Large intestine (tissue), 3 donors: ENCODE data around the gene KDM6A. TPM values are rescaled to one million over a fixed set of nuclear protein-coding genes. Genes with fewer than 3 reads are reported as not detected.
"Not testable (repeated sequence)": the region's sequence is repeated elsewhere in the genome, so short reads cannot be mapped to it uniquely, and the experiment has no call there.

Source experiments
- DNase-seq, 2 donors: peaks; one replicate each; pipeline versions ENCODE4 v3.0.0 to v3.0.0-alpha.2; 2013
- H3K27ac ChIP-seq: one replicate; pipeline ENCODE4 v1.5.1; 2013; ENCODE audit warnings: low read length
- H3K27me3 ChIP-seq: 2 replicates; pipeline ENCODE4 v1.6.1; 2013; ENCODE audit warnings: low read length; ENCODE audit not compliant: control insufficient read depth, insufficient read depth
- H3K36me3 ChIP-seq: 2 replicates; pipeline ENCODE4 v1.6.1; 2013; ENCODE audit warnings: low read length; ENCODE audit not compliant: control insufficient read depth, insufficient read depth
- H3K4me1 ChIP-seq: one replicate; pipeline ENCODE4 v1.6.1; 2013; ENCODE audit warnings: low read length; ENCODE audit not compliant: control insufficient read depth, insufficient read depth
- H3K4me3 ChIP-seq: one replicate; pipeline ENCODE4 v1.5.1; 2013; ENCODE audit warnings: low read length
- H3K9me3 ChIP-seq: one replicate; pipeline ENCODE4 v1.6.1; 2013; ENCODE audit warnings: mild to moderate bottlenecking, low read depth, low read length, moderate library complexity; ENCODE audit not compliant: control insufficient read depth
- WGBS: methylation state at CpG from one replicate; pipeline ENCODE4 v1.1.5; 2013; ENCODE audit warnings: low lambda C conversion rate; ENCODE audit not compliant: insufficient coverage; 5-methylcytosine and 5-hydroxymethylcytosine counted together
- polyA plus RNA-seq: library from polyadenylated mRNA; unstranded; fragments of 120-200 nt; gene quantifications from one replicate; pipeline ENCODE4 v1.2.1, GENCODE V29; 2013

Gene KDM6A
- polyA plus RNA-seq, 1 donor, result 26.8 TPM

GRCh38 chrX:44884944-44885343 is 12.0 kb downstream of the KDM6A start:
- no peaks in the 10 kb centered on the region for H3K27me3 ChIP-seq
- no peak for DNase-seq
- no peaks in the 10 kb centered on the region for H3K4me1 ChIP-seq
- no CpG with 5 or more reads among the region's 4 CpGs for WGBS
- no peaks in the 10 kb centered on the region for H3K36me3 ChIP-seq
- no peak overlapping the region for H3K27ac ChIP-seq
- no peak overlapping the region for H3K4me3 ChIP-seq
- H3K9me3 ChIP-seq, result no peaks in the 10 kb centered on the region

- no peak for DNase-seq
- WGBS, result 80% methylated on average over 1 of the region's 1 CpG
- H3K36me3 ChIP-seq, result no peaks in the 10 kb centered on the region
- no peaks in the 10 kb centered on the region for H3K4me1 ChIP-seq
- H3K4me3 ChIP-seq, result no peak overlapping the region
- H3K9me3 ChIP-seq, result no peaks in the 10 kb centered on the region
- H3K27ac ChIP-seq, result no peak overlapping the region
- H3K27me3 ChIP-seq, result no peaks in the 10 kb centered on the region
These were observed 16.8 kb downstream of the KDM6A start for GRCh38 chrX:44889824-44890223.

GRCh38 chrX:44890247-44890646 is 17.3 kb downstream of the KDM6A start:
- no peaks in the 10 kb centered on the region for H3K4me1 ChIP-seq

GRCh38 chrX:44890687-44891086 is 17.7 kb downstream of the KDM6A start:
- H3K9me3 ChIP-seq, H3K27me3 ChIP-seq, H3K4me3 ChIP-seq, H3K4me1 ChIP-seq, H3K36me3 ChIP-seq, H3K27ac ChIP-seq, DNase-seq: not testable (repeated sequence)
- WGBS, result 100% methylated on average over 1 of the region's 10 CpGs

More at GRCh38 chrX:44890247-44890646, 17.3 kb downstream of the KDM6A start:
- H3K27ac ChIP-seq, result no peak overlapping the region
- no peaks in the 10 kb centered on the region for H3K27me3 ChIP-seq
- H3K9me3 ChIP-seq, result no peaks in the 10 kb centered on the region
- DNase-seq, result no peak
- WGBS, result no CpG with 5 or more reads among the region's 3 CpGs
- no peak overlapping the region for H3K4me3 ChIP-seq
- H3K36me3 ChIP-seq, result no peaks in the 10 kb centered on the region

- no peak for DNase-seq
- WGBS, result 100% methylated on average over 2 of the region's 6 CpGs
- H3K27me3 ChIP-seq, result no peaks in the 10 kb centered on the region
- no peaks in the 10 kb centered on the region for H3K36me3 ChIP-seq
- peaks cover 4% of the 10 kb centered on the region for H3K9me3 ChIP-seq
- no peak overlapping the region for H3K4me3 ChIP-seq
- H3K27ac ChIP-seq, result no peak overlapping the region
- H3K4me1 ChIP-seq, result no peaks in the 10 kb centered on the region
These were observed 18.7 kb downstream of the KDM6A start for GRCh38 chrX:44891642-44892041.

GRCh38 chrX:44896876-44897186 is 23.8 kb downstream of the KDM6A start:
- no peak overlapping the region for H3K4me3 ChIP-seq
- H3K27ac ChIP-seq, result no peak overlapping the region
- no CpG with 5 or more reads among the region's 2 CpGs for WGBS
- DNase-seq, result no peak
- H3K9me3 ChIP-seq, result peaks cover 4% of the 10 kb centered on the region
- H3K36me3 ChIP-seq, result no peaks in the 10 kb centered on the region
- no peaks in the 10 kb centered on the region for H3K27me3 ChIP-seq
- no peaks in the 10 kb centered on the region for H3K4me1 ChIP-seq

- no CpG with 5 or more reads among the region's 2 CpGs for WGBS
- H3K9me3 ChIP-seq, result peaks cover 4% of the 10 kb centered on the region
These were observed 24.6 kb downstream of the KDM6A start for GRCh38 chrX:44897539-44897938.

GRCh38 chrX:44898411-44899221 is 25.6 kb downstream of the KDM6A start:
- peaks cover 6% of the 10 kb centered on the region for H3K9me3 ChIP-seq
- no peaks in the 10 kb centered on the region for H3K27me3 ChIP-seq

More at GRCh38 chrX:44897539-44897938, 24.6 kb downstream of the KDM6A start:
- Histone ChIP-seq H3K4me3 (no peak overlapping the region), H3K27me3 (no peaks in the 10 kb centered on the region), H3K36me3 (no peaks in the 10 kb centered on the region), H3K4me1 (no peaks in the 10 kb centered on the region), H3K27ac (no peak overlapping the region)
- no peak for DNase-seq

GRCh38 chrX:44899946-44900345 is 27.0 kb downstream of the KDM6A start:
- DNase-seq, result no peak
- no CpG with 5 or more reads among the region's 4 CpGs for WGBS
- Histone ChIP-seq H3K4me3 (no peak overlapping the region), H3K27ac (no peak overlapping the region), H3K27me3 (no peaks in the 10 kb centered on the region), H3K9me3 (peaks cover 6% of the 10 kb centered on the region), H3K4me1 (no peaks in the 10 kb centered on the region), H3K36me3 (no peaks in the 10 kb centered on the region)

More at GRCh38 chrX:44898411-44899221, 25.6 kb downstream of the KDM6A start:
- WGBS, result no CpG with 5 or more reads among the region's 3 CpGs
- H3K27ac ChIP-seq, result no peak overlapping the region
- no peaks in the 10 kb centered on the region for H3K36me3 ChIP-seq
- H3K4me3 ChIP-seq, result no peak overlapping the region
- DNase-seq, result no peak
- H3K4me1 ChIP-seq, result no peaks in the 10 kb centered on the region

- Histone ChIP-seq H3K4me1 (no peaks in the 10 kb centered on the region), H3K36me3 (no peaks in the 10 kb centered on the region), H3K27me3 (no peaks in the 10 kb centered on the region), H3K27ac (no peak overlapping the region), H3K9me3 (peaks cover 2% of the 10 kb centered on the region), H3K4me3 (no peak overlapping the region)
- no peak for DNase-seq
- 100% methylated on average over 1 of the region's 4 CpGs for WGBS
These were observed 30.1 kb downstream of the KDM6A start for GRCh38 chrX:44903107-44903506.
